ENCODE measurements around the gene LACTBL1.
A peak's percentile ranks its signal among the peaks of the same experiment; 100 is the strongest.

The LACTBL1 gene

DNA sequence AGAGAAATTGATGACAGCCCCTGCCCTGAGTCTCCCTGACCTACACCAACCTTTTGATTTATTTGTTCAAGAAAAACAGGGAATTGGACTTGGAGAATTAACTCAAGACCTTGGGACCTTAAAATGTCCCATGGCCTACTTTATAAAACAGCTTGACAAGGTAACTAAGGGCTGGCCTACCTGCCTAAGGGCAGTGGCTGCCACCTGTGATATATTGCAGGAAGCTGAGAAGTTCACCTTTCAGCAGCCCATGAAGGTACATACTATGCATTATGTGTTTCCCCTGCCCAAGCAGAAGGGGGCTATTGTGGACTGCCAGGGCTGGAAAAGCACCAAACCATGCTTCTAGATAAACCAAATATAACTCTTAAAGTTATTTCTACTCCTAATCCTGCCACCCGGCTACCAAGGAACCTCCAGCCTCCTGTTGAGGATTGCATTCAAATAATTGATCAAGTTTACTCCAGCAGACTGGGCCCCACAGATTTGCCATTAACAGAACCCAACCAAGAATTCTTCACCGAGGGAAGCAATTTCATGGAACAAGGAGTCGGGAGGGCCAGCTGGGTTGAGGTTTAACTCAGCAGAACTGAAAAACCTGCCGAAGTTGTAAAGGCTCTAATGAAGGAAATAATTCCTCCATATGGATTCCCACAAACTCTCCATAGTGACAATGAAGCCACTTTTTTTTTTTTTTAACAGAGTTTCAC, 28.2 kb downstream of the LACTBL1 start:
- no peak for DNase-seq (ENCODE audit: low spot score)

DNA sequence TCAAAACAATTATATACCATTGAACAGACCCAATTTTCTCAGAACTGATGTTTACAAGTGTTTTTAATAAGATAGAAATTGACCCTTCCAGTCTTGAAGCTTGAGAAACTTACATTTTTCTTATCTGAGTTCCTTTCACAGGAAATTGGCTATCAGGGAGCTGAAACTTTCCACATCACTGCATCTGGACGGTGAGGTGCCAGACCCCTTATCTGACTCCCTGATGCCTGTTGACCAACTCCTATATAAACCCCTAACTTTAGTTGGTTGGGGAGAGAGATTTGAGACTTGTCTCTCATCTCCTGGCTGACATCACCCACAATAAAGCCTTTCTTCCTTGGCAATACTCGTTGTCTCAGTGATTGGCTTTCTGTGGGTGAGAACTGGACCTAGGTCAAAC, 31.4 kb downstream of the LACTBL1 start:
- no peak for DNase-seq (ENCODE audit: low spot score)

DNA sequence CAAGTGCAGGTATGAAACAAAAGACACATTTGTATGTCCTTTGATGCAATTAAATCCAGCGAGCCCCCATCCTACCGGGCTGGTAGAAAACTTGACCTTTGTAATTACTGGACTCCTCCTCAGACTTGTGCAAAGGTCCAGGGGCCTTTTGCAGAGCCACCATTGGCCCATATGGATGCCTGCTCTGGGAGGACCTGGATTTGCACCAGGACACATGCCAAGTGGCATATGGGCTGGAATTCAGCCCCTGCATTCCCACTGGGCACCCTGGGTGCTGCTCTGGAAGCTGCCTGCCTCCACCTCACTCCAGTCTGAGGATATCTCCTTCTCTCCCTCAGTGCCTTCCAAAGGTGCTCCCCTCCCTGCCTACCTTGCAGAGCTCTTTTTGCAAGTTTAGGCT, 36.0 kb downstream of the LACTBL1 start:
- no peak for DNase-seq (ENCODE audit: low spot score)

DNA sequence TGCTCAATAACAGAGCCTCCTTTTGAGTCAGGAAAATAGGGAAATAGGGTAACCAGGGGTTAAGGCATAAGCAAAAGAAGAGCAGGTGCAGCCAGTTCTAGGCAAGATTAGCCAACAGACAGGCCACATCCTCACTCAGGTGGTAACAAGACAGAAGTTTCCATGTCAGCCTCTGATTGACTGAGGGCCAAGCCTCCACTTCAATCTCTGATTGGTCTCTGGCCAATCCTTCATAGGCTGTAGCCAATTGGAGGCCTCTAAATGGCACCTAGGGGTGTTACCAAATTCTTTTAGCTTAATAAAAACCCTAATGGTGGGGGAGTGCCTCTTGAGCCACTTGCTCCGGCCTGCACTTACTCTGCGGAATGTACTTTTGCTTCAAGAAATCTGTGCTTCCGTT, 37.2 kb downstream of the LACTBL1 start:
- DNase-seq (ENCODE audit: low spot score), result no peak

DNA sequence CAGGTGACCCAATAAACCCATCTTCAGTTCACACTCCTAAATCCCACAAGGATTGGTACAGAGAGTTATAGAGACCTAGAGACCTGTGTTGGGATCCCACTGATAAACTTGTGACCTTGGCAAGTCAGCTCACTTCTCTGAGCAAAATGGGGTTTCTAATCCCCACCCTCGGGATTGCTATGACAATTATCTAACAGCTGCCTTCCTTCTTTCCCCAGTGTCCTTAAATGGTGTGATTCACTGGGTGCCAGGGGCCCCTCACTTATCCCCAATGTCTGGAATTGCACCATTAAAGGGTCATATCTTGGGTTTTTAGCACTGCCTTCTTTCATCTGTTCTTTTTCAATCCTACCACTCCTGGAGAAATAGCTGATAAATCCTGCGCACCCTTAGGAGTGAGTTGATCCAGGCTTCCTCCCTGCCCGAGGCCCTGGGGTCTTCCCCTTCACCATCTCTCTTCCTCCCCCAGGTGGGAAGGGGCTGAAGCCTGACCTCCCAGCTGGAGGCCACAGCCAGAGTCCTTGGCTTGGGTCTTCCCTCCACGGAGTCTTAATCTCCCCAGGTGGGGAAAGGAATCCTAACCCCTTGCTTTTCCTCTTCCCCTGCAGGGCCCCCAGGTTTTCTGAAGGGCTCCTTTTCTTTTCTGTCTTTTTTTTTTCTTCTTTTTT, 39.7 kb downstream of the LACTBL1 start:
- DNase-seq (ENCODE audit: low spot score), result no peak

DNA sequence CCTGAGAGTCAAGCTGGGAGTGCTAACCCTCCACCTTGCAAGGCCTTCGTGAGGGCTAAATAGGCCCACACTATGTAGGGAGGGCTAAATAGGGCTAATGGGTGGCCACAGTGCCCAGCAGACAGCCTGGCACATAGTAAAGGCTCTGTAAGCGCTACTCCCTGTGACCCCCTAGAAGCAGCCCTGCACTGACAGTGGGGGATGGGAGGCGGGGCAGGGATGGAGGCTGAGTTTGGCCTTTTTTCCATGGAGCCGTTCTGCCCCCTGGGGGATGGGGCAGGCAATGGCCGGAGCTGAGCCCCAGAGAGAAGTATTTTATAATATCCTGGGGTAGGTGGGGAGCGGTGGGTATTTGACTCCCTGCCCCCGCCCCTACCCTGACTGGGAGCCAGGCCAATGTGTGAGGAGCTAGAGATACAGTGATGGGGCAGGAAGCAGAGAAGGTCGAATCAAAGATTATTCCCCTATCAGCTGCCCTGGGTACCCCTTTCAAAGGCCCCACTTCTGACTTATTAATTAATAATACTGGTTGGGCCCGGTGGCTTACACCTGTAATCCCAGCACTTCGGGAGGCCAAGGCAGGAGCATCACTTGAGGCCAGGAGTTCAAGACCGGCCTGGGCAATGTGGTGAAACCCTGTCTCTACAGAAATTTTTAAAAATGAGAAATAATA, 42.3 kb downstream of the LACTBL1 start:
- DNase-seq (ENCODE audit: low spot score), result peak; percentile 43

DNA sequence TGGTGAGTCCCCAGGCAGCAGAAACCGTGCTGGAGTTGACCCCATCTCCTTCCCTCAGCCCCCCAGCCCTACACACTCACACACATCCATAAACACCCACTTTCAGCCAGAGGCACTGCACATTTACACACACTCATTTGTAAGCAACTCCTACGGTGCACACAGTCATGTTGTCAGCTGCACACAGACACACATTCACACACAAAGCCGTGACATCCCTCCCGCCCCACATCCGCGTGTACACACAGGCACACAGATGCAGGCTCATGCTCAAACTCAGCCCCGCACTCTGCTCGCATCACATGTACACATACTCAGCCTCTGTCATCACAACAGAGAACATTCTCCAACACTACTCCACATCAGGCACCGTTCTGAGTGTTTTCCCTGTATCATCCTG, 47.6 kb downstream of the LACTBL1 start:
- no peak for DNase-seq (ENCODE audit: low spot score)

DNA sequence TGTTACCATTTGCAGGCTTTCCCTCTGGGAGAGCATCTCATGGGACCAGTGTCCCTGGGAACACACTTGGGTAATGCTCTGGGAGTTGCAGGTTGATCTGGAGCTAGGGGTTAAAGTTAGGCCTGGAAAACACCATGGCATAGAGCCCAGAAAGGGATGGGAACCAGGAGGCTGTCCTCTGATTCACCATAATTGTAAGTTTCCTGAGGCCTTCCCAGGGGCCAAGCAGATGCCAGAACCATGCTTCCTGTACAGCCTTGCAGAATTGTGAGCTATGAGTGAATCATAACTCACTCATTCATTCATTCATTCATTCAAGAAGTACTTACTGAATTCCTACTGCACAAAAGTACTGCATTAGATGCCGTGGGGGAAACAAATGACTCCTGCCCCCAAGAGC, 50.0 kb downstream of the LACTBL1 start:
- no peak for DNase-seq (ENCODE audit: low spot score)

DNA sequence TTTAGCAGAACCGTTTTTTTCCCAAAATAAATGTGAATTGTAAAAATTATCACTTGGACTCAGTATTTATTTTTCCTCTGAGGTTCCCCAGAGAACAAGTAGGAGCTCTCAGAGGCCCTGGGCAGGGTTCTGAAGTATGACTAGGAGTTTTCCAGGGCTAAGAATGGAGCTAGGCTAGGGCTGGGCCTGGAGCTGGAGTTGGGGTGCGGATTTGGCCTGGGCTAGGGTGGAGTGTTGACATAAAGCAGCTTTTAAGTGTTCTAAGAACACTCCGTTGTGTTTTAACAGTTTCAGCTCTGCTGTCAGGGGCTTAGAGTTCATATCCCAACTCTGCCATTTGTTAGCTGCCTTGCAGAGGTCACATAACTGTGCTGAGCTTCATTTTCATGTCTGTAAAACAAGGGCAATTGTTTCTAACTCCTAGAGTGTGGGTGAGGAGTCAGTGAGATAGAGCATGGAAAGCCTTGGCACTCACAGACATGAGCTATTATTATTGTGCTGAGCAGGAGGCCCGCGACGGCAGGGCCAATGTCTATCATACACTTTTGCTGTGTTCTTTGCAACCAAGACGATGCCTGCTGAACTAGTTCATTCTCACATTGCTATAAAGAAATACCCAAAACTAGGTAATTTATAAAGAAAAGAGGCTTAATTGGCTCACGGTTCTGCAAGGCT, 51.1 kb downstream of the LACTBL1 start:
- no peak for DNase-seq (ENCODE audit: low spot score)

DNA sequence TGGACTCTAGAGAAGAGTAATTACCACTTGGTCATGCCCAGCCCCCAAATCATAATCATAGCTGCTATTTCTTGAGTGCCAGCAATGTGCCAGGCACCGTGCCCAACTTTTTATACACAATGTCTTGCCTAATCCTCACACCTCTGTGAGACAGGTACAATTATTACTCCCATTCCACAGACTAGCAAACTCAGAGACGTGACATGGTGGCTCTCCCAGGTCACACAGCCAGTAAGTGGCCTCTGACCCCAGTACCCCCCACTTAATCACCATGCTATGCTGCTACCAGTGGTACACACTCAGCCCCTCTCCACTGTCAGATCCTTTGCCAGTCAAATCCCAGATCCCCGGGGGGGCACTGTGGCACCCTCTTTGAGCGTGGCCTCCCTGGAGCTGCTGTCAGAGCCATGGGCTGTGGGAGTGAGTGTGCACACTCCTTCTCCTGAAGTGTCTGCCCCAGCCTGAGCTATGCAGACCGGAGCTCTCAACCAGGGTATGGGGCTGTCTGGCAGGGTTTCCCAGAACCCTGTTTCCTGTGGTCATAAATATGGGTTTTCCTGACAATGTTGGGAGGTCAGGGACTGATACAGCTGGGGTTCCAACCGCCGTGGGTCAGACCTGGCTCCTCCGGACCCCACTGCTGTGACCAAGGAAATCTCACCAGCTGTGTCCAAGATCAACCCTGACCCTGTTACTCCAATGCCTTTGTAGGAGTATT, 51.8 kb downstream of the LACTBL1 start:
- no peak for DNase-seq (ENCODE audit: low spot score)

DNA sequence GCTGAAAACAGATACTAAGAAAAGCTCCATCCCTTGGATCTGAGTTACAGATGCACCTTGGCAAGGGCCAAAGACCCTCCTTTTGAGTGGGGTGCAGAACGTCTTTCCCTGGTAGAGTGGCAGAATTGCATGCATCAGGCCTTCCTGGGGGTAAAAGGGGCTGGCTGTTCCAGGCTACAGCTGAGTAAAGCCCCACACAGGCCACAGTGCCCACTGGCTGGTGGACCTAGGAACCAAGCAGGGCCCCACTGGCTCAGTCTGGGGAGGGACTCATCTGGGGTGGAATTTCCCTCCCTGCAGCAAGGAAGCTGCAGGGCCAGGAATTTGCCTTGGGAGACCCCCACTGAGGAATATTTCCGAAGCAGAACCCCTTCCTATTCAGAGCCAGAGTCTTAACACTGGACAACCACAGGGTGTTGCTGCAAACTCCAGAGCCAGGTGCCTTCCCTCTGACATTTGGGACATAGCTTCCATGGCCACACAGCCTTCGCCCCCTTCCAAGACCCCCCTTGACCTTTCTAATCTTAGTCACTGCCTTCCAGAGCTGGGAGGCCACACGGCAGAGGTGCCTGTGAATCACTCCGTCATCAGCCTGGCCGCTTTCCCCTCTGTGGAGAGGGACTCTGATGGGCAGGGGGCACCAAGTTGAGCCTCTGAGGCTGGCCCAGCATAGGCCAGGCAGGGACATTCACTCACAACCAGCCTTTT, 52.5 kb downstream of the LACTBL1 start:
- DNase-seq (ENCODE audit: low spot score), result no peak

DNA sequence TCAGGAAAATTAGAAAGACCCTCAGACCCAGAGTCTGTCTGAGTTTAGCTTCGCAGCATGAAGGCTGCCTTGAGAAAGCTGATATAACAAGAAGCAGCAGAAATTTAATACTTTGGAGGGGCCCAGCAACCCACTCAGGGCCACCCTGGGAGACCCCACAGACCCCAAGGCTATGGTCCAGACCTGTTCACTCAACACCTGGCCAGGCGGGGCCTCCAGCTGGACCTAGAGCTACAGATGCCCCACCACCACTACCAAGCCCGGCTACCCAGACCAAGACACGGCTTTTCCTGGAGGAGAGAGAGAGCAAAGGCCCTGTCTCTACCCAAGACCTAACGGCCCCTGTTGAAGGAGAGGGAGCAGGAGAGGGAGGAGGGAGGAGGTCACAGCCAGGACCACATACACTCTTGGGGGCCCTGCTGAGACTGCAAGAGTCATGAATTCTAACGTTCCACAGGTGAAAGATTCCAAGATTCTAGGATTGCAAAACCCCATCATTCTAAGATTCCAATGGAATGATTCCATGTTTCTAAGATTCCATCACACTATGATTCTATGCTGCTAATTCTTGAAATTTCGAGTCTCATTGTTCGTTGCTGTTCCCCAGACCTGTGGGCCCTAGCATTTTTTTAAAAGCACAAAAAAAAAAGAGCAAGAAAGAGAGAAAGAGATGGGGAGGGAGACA, 53.2 kb downstream of the LACTBL1 start:
- DNase-seq (ENCODE audit: low spot score), result no peak

DNA sequence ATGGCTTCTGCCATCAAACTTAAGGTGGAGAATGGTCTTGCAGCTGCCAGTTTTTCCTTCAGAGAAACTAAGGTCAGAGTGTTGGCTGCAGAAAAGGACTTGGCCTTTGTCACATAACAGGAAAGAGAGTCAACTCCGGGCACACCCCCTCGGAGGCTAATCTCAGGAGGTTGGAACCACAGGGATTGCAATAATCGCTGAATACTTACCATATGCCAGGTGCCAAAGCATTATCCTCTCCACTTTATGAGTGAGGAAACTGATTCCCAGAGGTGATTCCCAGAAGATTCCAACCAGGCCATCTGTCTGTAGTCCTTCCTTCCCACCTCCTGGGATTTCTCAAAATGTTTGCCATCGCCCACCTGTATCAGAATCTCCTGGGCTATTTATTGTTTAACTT, 54.0 kb downstream of the LACTBL1 start:
- DNase-seq (ENCODE audit: low spot score), result no peak

DNA sequence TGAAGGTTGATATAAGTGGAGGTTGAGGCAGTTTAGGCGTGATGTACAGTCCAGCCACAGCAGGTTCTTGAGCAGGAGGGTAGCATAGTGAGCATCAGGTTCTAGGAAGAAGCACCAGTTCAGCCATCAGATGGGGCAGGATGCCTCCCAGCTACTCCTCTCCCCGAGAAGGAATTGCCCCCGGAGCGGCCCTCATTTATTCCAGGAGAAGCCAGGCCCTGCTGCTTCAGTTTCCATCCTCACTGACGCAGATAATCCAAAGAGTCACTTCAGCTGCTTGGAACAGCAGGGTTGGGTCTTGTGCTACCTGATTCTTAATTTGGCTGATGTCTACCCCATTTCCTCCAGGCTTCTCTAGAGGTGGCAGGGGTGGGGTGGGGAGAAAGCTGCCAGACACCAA, 54.7 kb downstream of the LACTBL1 start:
- DNase-seq (ENCODE audit: low spot score), result no peak

DNA sequence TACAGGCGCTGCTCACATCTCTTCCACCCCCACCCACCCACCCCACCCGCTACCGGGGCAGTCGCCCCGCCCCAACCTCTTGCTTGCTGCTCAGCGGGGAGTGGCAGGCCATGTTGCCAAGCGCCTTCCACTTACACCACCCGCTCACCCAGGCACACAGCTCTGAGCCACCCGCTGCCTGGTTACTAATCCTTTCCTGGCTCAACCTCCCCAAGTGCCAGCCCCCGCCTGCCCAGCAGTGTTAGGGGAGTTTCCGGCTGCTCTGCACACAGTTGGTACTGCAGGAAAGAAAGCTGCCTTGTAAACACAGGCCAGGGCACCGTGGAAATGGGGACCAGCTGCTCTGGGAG, 56.2 kb downstream of the LACTBL1 start:
- peak; percentile 83 for DNase-seq (ENCODE audit: low spot score)

DNA sequence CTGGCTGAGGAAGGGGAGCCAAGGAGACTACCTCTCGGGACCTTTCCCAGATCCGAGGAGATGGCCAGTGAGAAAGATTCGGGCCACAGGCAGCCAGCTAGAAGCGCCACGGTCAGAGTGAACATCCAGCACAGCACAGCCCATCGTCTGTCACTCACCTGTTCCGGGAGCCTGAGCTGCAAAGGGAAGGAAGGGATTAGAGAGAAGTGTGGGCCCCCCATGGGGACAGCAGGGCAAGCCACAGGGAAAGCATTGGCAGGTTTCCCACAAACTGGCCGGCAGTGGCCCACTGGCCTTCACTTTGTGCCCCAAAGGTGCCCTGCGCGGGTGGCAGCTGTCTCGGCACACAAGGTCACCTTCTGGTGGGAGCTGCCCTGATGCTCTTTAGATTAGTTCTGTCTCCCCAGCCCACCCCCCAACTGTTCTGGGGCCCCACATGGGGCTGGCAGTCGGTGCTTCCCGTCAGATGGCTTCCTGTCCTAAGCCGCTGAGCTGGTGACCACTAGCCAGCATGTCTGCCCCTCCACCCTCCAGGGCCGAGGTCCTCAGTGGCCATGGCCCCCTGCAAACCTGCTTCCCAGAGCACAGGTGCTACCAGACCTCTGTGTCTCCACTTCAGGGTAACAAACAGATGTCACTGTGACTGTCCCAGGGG, 56.7 kb downstream of the LACTBL1 start:
- no peak for DNase-seq (ENCODE audit: low spot score)

DNA sequence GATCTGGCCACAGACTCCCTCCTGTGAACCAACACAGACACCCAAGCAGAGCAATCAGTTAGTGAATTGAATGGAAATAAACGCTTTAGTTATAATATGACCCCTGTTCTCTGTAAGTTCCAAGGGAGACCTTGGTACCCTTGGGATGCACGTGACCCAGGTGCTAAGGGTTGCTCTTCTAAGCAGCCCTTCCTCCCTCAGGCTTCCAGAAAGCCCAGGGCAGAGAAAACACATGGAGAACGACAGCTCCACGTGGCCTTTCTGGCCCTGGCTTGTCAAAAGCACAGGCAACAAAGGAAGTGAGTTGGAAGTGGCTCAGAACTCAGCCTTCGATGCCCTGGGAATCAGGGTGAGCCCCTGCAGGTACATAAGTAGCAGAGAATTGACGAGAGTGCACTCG, 57.4 kb downstream of the LACTBL1 start:
- no peak for DNase-seq (ENCODE audit: low spot score)

DNA sequence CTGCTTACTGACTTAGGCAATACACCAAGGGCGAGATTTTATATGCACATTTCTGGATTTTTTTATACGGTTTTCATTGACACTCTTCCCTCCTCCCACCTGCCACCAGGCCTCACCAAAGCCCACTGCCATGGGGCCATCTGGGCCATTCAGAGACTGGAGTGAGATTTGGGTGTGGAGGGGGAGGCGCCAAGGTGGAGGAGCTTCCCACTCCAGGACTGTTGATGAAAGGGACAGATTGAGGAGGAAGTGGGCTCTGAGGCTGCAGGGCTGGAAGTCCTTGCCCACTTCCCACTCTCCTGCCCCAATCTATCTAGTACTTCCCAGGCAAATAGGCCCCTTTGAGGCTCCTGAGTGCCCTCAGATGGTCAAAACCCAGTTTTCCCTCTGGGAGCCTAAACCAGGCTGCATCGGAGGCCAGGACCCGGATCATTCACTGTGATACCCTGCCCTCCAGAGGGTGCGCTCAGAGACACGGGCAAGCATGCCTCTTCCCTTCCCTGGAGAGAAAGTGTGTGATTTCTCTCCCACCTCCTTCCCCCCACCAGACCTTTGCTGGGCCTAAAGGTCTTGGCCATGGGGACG, 57.9 kb downstream of the LACTBL1 start:
- DNase-seq (ENCODE audit: low spot score), result no peak

DNA sequence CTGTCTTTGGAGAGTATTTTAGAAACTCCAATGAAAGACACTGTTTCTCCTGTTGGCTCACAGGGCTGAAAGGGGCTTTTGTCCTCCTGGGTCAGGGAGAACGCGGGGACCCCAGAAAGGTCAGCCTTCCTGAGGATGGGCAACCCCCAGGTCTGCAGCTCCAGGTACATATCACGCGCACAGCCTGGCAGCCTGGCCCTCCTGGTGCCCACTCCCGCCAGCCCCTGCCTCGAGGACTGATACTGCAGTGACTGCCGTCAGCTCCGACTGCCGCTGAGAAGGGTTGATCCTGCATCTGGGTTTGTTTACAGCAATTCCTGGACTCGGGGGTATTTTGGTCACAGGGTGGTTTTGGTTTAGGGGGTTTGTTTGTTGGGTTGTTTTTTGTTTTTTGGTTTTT, 58.5 kb downstream of the LACTBL1 start:
- no peak for DNase-seq (ENCODE audit: low spot score)
